NOMO-1 treated with DMSO at 0.1 percent for 48 hours (cell line): ENCODE results near the gene SORBS1.
A peak's percentile ranks its signal among the peaks of the same experiment; 100 is the strongest.

Experiments used
- DNase-seq: peaks from one replicate; lab custom pipeline; 2025; ENCODE audit not compliant: unreplicated experiment; lab: John Stamatoyannopoulos, UW

Gene SORBS1

DNA sequence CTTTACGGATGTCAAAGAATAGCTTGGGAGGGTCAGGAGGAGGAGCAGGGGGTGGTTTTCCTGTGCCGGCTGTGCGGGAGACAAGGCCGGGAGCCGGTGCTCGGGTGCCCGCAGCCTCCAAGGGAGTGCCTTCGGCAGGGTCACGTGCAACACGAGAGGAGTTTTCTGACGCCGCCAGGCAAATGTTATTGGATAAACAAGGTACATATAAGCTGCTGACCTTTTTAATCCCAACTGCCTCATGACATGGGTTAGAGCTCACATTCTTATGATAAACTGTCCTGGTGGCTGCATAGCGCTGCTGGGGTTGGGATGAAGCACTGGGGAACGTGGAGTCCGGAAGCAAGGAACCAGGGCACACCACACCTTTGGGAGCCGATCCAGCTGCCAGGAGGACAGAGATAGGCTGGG lies 145.5 kb downstream of the SORBS1 start:
- no peak for DNase-seq

DNA sequence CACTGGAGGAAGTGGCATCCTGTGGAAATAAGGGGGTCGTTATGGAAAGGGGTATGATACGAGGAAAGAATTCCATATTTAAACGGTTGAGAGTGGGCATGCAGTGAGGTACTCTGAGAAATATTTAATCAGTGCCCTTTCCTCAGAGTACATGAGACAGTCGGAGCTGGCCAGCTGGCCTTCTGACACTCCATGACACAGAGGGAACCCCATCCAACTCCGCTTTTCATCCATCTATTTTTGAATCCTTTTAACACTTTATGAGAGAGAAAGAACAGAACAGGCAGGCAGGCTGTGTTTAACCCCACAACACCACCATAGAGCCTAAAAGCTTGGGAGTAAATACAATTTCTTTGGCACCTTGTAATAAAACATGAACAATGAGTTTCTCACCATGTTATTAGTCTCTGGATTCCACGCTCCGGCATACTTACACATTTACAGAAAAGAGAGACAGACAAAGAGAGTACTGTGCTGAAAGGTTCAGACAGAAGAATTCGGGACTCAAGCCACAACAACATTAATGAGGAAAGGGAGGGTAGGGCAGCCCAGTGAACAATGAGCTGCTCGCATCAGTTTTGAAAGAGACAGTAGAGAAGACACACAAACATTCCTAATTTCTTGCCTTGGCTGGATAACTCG lies 146.2 kb downstream of the SORBS1 start:
- no peak for DNase-seq

DNA sequence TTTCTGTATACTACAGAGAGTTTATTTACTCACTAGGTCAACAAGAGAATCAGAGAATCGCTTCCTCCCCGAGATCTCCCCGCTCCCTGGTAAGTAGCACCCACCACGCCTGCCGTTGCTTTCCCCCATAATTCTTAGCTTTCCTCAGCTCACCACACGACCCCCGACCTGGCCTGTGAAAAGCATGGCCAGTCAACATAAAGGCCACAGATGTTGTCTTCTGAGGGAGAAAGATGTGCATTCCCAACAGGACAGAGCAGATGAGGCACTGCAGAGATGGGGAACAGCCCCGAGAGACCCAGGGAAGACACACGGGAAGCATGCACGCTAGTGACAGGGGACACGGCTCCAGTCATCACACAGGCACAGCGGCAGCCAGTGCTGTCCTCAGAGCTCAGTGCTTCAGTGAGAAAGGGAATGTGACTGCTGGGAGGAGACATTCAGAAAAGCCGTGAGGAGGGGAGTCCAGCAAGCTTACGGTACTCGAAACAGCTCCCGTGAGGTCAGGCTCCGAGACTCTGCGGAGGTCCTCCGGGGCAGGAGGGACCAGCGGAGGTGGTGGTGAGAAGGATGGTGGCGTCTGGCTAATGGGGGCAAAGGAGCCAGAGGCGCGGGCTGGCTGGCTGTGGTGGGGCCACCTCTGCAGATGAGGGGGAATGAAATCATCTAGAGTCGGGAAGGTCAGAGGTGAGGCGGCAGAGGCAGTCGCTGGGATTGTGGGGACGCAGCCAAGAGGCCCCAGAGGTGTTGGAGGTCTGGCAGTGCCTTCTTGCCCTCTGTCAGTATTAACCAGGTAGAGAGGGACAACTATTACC lies 146.9 kb downstream of the SORBS1 start:
- no peak for DNase-seq

DNA sequence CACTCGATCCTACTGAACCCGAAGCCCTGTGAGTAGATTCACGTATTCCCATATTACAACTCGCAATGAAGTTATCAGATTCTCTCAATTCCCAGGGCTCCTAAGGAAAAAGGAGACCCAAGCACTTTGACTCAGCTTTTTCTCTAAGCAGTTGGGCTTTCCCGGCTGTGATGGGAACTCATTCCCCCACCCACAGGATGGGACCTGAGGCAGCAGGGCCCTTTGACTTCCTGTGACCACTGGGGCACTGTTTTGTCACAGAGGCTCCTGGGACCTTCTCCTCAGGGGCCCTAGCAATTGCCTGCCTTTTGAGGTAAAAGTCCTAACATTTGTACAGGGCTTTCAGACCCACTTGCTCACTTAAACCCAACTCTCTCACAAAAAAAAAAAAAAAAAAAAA lies 147.6 kb downstream of the SORBS1 start:
- no peak for DNase-seq

DNA sequence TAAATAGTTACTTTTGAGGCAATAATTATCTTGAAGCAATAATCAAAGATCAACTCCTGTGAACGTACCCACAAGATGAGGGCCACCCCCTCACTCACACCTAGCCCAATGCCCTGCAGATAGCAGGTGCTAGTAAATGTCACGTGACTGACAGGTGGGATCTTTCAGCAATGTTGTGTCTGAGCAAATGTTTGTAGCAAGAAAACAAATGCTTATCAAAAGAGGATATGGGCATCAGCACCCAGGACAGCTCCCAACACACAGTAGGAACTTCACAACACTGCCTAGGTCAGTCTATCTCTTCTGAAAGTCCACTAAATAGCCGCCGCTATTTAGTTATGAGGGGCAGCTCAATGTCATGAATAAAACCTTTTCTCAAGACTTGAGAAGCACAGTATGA lies 149.5 kb downstream of the SORBS1 start:
- DNase-seq = no peak

DNA sequence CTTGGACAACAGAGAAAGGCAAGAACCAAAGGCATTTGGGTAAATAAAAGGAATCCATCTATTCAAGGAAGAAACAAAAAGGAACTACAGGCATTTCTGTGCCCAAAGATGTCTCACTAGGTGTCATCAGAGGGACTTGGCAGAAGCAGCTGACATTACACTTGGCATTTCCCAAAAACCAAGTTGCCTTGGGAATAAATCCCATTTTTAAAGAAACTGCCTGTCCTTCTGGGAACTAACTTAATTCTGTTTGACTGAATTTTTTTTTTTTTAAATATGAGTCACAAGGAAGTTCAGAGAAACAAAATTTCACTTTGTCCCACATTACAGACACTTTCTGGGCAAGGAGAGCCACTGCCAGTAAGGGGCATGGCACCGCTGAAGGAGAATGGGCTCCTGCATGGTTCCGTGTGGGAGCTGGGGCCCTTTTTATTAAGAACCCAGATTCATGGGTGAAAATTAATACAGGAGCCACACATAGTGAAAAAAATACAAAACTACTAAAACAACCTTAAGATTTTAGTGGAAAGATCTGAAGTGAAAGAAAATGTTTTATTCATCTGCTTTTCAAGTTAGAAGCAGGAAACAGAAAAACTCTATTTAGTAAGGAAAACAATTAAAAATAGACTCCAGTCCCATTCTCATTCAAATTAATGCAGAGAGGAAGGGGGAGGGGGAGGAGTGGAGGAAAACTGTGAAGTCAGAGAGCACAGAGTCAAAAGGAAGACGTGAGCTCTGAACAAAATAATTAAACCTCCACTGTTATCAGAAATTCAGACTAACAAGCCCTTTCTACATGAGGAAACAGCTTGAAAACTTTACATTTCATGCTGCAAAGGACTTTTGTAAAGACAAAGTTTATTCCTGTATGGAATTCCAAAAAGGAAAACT lies 151.9 kb downstream of the SORBS1 start:
- no peak for DNase-seq

DNA sequence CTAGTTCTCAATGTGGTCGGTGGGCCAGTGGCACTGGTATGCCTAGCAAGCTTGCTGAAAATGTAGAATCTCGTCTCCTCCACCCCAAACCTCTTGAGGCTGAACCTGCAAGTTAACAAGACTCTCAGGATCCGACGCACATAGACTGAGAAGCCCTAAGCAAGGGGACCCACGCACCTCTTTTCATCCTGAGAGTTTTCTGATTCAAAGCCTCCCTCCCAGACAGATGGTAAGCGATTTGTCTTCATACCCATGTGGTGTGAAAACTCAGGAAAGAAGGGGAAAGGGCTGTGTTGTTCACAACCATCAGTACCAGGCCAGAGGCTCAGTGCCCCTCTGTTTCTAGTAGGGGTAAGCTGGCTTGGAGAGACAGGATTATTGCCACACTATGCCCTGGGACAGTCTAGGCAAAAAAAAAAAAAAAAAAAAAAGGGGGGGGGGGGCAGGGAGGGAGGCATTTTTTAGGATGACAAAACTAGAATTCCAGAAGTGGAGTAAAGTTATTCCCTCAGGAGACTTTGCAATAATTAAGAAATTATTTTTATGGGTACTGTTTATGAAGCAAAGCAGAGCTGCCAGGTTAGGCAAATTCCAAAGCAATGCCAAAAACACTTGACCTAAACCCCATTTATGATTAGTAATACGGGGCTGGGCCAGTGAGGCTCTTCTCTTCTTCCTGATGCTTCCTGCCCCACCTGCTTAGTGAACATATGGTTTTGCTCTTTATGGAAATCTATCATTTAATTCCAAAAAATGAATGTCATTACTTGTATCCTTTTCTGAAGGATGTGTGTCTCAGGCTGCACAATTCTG lies 152.8 kb downstream of the SORBS1 start:
- DNase-seq = no peak

DNA sequence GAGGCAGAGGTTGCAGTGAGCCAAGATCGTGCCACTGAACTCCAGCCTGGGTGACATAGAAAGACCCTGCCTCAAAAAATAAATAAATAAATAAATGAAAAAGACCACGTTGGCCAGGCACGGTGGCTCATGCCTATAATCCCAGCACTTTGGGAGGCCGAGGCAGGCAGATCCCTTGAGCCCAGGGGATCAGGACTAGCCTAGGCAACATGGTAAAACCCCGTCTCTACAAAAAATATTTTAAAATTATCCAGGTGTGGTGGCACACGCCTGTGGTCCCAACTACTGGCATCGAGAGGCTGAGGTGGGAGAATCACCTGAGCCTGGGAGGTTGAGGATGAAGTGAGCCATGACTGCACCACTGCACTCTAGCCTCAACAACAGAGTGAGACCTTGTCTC lies 153.6 kb downstream of the SORBS1 start:
- no peak for DNase-seq

DNA sequence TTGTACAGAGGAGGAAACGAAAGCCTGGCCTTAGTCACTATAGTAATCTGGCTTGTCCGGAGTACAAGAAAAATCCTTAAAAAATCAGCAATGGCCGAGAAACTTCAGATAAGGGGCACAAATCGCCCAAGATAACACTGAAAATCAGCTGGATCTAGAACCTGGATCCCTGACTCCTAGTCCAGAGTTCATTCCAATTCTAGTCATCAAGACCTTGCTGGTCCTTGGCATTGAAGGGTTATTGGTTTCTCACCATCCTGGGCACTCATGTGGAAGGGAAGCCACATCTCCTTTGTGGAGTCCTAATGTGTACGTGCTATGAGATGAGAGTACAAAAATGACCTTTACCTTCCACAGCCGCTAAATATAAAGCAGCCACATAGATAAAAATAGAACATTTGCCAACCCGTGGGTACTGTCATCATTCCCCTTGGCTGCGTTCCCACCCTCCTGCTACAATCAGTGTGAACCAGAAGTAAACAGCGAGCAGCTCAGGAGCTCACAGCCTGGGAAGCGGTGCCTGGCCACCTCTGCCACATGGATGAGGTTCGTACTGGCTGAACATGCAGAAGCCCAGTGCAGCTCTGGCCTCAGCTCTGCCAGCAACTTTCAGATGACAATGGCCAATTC lies 154.4 kb downstream of the SORBS1 start:
- no peak for DNase-seq

DNA sequence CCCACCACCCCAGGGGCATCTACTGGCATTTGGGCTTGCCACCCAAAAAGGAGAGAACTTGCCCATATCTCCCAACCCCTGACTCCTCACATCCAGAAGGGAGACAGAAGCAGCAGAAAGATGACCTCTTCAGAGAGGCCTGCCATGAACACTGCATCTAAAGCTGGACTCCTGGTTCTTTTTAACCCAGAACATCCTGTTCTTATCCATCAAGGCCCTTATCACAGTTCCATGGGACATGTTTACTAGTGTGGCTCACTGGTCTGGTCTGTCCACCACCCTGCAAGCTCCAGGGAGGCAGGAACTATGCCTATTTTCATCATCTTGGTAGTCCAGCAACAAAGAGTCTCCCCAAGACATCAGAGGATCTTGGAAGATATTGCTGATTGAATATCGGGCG lies 155.5 kb downstream of the SORBS1 start:
- no peak for DNase-seq

DNA sequence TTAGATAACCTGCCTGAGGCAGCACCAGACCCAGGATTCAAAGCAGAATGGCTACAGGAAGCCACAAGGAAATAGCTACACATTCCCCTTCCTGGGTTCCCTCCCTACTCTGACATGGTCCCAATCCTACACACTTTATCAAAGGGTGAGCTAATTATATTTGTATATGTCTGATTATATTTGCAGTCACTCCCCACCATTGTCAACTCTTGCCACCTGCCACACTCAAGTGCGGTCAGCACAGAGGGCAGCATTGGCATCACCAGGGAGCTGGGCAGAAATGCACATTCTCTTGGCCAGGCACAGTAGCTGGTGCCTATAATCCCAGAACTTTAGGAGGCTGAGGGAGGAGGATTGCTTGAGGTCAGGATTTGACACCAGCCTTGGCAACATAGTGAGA lies 156.3 kb downstream of the SORBS1 start:
- DNase-seq = no peak

DNA sequence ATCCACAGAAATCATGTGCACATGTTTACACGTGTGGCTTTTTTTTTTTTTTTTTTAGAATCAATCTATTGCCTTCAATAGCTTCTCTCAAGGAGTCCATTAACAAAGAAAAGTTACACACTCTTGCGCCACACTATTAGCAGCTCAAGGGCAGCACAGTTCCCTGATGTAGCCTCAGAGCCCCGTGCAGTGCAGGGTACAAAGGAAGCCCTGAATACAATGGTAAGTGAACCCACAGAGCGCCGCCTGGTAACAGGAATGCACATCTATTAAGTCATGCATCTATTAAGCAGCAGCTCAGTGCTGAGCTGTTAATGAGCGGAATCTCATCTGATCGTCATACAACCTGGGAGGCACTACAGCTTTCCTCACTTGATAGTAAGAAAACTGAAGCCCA lies 156.7 kb downstream of the SORBS1 start:
- no peak for DNase-seq

DNA sequence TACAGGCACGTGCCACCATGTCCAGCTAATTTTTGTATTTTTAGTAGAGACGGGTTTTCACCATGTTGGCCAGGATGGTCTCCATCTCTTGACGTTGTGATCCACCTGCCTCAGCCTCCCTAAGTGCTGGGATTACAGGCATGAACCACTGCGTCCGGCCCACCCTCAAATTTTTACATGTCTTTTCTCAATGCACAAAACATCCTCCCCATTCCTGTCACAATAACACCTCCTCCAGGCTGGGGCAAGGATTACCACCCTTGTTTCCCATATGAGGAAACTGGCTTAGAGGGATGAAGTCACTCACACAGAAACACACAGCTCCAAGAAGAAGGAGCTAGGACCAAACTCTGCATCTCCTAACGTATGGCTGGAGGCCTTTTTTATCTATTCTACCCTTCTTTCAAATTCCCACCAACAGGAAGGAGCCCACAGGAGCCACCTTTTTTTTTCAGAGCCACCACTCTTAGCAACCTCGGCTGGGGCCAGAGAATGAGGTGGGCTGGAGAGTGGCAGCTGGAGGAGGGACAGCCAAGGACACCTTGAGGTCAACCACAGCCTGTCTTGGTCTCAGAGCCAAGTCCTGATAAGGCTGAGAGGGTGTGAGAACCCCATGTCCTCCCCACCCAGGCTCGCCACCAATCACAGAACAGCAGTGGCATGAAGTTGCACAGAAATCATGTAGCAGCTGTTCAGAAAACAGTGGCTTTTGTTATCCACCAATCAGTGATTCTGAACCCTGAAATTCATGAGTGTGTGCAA lies 157.3 kb downstream of the SORBS1 start:
- no peak for DNase-seq

DNA sequence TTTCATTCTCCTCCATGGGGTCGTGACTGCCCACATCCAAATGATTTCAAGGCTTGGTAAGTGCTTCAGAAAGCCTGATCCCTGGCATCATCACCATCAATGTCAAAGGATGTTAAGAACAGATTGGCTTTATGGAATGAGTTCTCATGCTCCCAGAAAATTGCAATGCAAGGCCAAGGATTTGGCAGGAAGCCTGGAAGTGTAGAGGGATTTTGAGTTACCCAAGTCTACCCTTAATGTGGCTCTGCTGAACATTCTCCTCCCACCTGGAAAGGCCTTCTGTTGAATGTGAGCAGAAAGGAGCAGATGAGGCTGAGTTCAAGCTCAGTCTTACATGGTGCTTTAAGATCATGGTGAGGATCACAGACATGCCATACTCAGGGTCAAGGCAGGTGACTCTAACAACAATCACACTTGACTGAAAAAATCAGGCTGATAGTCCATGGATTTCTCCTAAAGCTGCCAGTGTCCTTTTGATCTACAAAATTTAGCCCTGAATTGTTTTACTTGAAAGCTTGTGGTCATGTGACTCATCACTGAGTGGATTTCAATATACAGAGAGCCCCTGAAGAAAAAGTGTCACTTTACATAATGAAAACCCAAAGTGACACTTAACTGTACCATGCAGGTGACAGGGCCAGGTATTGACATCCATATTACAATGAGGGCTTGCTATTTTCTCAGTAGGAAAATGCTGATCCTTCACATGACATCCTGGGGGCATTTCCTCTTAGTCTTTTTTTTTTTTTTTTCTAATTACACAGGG lies 159.3 kb downstream of the SORBS1 start:
- DNase-seq = no peak

DNA sequence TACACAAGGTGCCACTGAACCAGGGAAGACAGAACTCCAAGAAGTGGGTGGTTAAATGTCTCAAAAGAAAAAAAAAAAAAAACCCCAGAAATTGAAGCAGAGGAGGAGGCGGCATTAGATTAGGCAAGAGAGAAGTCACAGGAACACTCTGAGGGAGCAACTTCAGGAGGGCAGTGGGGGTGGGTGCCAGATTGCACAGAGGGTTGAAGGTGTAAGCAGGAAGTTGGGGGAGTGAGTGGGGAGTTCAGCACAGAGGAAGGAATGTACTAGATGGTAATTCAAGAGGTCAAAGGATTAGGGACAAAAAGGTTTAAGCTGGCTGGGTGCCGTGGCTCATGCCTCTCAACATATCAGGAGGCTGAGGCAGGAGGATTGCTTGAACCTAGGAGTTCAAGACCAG lies 160.4 kb downstream of the SORBS1 start:
- DNase-seq = no peak

DNA sequence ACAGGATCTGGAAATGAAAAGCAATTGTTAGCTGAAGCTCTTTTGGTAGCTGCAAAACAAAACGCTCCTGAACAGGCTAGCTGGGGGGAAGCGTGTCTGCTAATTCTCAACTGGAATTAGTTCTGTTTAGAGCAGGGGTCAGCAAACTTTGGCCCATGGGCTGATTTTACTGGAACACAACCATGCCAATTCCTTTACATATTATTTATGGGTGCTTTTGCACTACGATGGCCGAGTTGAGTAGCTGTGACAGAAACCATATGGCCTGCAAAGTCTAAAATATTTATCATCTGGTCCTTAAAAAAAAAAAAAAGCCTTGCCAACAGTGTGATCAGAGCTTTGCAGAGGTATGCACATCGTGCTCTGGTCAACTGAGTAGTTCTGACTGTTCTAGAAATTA lies 162.0 kb downstream of the SORBS1 start:
- DNase-seq = no peak

DNA sequence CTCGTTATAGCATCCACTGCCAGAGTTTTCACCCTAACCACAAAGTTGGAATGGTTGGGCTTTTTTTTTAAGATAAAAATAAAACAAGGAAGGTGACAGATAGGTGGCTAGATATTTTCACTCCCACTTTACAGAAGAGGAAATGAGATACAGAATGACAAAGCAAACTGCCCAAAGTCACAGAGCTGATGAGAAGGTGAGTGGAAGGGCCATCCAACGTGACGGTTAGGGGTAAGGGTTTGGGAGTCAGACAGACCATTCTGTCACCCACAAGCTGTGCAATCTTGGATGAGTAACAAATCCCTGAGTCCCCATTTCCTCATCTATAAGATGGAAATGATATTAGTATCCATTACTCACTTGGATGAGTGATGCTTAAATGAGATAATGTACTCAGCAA lies 163.4 kb downstream of the SORBS1 start:
- peak; percentile 62 for DNase-seq

DNA sequence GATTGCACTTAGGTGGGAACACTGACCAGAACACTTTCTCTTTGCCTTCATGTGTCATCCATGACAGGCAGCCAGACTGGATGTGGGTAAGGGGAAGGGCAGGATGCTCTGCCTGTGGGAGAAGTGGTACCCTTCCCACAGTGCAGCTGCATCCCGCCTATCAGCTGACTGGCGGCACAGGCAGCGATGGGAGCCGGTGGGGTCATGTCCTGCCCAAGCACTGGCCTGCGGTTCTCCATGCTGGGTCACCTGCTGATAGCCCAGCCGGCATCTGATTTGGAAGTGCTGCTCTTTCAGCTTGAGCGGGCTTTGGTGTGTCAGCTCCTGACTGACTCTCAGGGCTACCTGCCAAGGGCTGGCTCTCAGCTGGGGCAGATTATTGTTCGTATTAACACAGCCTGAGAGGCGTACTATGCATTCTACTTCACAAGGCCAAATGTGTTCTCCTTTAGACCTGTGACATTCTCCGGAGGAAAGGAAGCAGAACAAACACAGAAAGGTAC lies 165.2 kb downstream of the SORBS1 start:
- DNase-seq = no peak
